CD14-positive monocyte (primary cell): Measurements from ENCODE around the gene PKDCC. TPM values are rescaled to one million over a fixed set of nuclear protein-coding genes. Genes with fewer than 3 reads are reported as not detected.

ENCODE experiments used
- DNase-seq, 3 donors: peaks; one replicate each; pipeline ENCODE4 v3.0.0-alpha.2; 2011 to 2022
- H2AFZ ChIP-seq: 2 replicates; pipeline ENCODE4 v1.6.0; 2012; ENCODE audit warnings: mild to moderate bottlenecking, low read depth, low read length, inconsistent platforms; ENCODE audit not compliant: insufficient read depth, poor library complexity, severe bottlenecking
- H3K27ac ChIP-seq, 2 donors: 1 replicate in 1 of 2; 2 replicates in 1 of 2; pipeline ENCODE4 v1.5.1; 2012 to 2013; ENCODE audit warnings: low read length in 2 of 2, control low read depth in 1 of 2, inconsistent platforms in 1 of 2, low read depth in 1 of 2, mild to moderate bottlenecking in 1 of 2
- H3K27me3 ChIP-seq, 2 donors: one replicate each; pipeline versions ENCODE4 v1.6.0 to v1.6.1; 2011 to 2013; ENCODE audit warnings: low read length in 2 of 2; ENCODE audit not compliant: control insufficient read depth in 2 of 2, insufficient read depth in 2 of 2
- H3K36me3 ChIP-seq, 2 donors: replicated peaks in 1 of 2; 1 replicate in 1 of 2; 2 replicates in 1 of 2; pipeline versions ENCODE4 v1.5.1 to v1.6.1; 2012 to 2013; ENCODE audit warnings: low read length in 2 of 2, control low read depth in 1 of 2, inconsistent platforms in 1 of 2, mild to moderate bottlenecking in 1 of 2; ENCODE audit not compliant: insufficient read depth in 2 of 2, control insufficient read depth in 1 of 2
- H3K4me1 ChIP-seq, 2 donors: 1 replicate in 1 of 2; 2 replicates in 1 of 2; pipeline versions ENCODE4 v1.5.1 to v1.6.1; 2012 to 2013; ENCODE audit warnings: low read length in 2 of 2, control low read depth in 1 of 2, inconsistent platforms in 1 of 2, mild to moderate bottlenecking in 1 of 2, moderate library complexity in 1 of 2; ENCODE audit not compliant: insufficient read depth in 2 of 2, control insufficient read depth in 1 of 2
- H3K4me2 ChIP-seq: replicated peaks from 2 replicates; pipeline ENCODE3; 2012; ENCODE audit warnings: low read length, moderate library complexity, mild to moderate bottlenecking; ENCODE audit not compliant: poor library complexity, severe bottlenecking; ENCODE audit errors: extremely low read depth
- H3K4me3 ChIP-seq, 3 experiments: fragments of 200-600 bp in 1 of 3; sonication (generic) in 1 of 3; replicated peaks in 1 of 3; 1 replicate in 2 of 3; 2 replicates in 1 of 3; pipeline ENCODE4 v1.5.1; 2011 to 2013; ENCODE audit warnings: low read length in 3 of 3, mild to moderate bottlenecking in 3 of 3, control low read depth in 2 of 3, low read depth in 2 of 3, inconsistent platforms in 1 of 3, moderate library complexity in 1 of 3
- H3K79me2 ChIP-seq: 2 replicates; pipeline ENCODE4 v1.6.0; 2012; ENCODE audit warnings: mild to moderate bottlenecking, control low read depth, inconsistent platforms, low read length, moderate library complexity; ENCODE audit not compliant: insufficient read depth
- H3K9ac ChIP-seq: 2 replicates; pipeline ENCODE4 v1.6.0; 2017; ENCODE audit warnings: low read length, mild to moderate bottlenecking; ENCODE audit not compliant: insufficient read depth, poor library complexity, severe bottlenecking
- H3K9me3 ChIP-seq, 2 donors: replicated peaks in 1 of 2; 1 replicate in 1 of 2; 2 replicates in 1 of 2; pipeline versions ENCODE4 v1.5.1 to v1.6.1; 2012 to 2013; ENCODE audit warnings: low read length in 2 of 2, control low read depth in 1 of 2; ENCODE audit not compliant: control insufficient read depth in 1 of 2, insufficient read depth in 1 of 2
- H4K20me1 ChIP-seq: 2 replicates; pipeline ENCODE4 v1.6.0; 2012; ENCODE audit warnings: mild to moderate bottlenecking, low read length, control low read depth, moderate library complexity; ENCODE audit not compliant: insufficient read depth
- H3K27ac Mint-ChIP-seq, 7 donors: one replicate each; pipeline ENCODE4 v1.8.0; 2020; ENCODE audit warnings: mild to moderate bottlenecking in 7 of 7, mixed read lengths in 7 of 7, moderate library complexity in 6 of 7, inconsistent platforms in 2 of 7
- H3K27me3 Mint-ChIP-seq, 3 donors: one replicate each; pipeline ENCODE4 v1.8.0; 2021 to 2022; ENCODE audit warnings: low read depth in 3 of 3, mild to moderate bottlenecking in 3 of 3, mixed read lengths in 3 of 3, moderate library complexity in 3 of 3, inconsistent platforms in 1 of 3
- H3K36me3 Mint-ChIP-seq, 2 donors: one replicate each; pipeline ENCODE4 v1.8.0; 2020; ENCODE audit warnings: mixed read lengths in 2 of 2, inconsistent platforms in 1 of 2, mild to moderate bottlenecking in 1 of 2
- H3K4me1 Mint-ChIP-seq: one replicate; pipeline ENCODE4 v1.8.0; 2020; ENCODE audit warnings: mild to moderate bottlenecking, mixed read lengths
- H3K4me3 Mint-ChIP-seq, 2 donors: one replicate each; pipeline ENCODE4 v1.8.0; 2020; ENCODE audit warnings: mild to moderate bottlenecking in 2 of 2, mixed read lengths in 2 of 2, moderate library complexity in 1 of 2
- H3K9me3 Mint-ChIP-seq, 7 donors: one replicate each; pipeline ENCODE4 v1.8.0; 2020 to 2022; ENCODE audit warnings: mixed read lengths in 7 of 7, mild to moderate bottlenecking in 6 of 7, moderate library complexity in 6 of 7, inconsistent platforms in 2 of 7
- CTCF ChIP-seq: fragments of 200-600 bp; IDR thresholded peaks from one replicate; pipeline ENCODE4 v1.8.0; 2022; ENCODE audit warnings: antibody characterized with exemption, mild to moderate bottlenecking
- WGBS: methylation state at CpG from one replicate; pipeline ENCODE4 v1.1.5; 2013; ENCODE audit warnings: missing lambda C conversion rate; ENCODE audit not compliant: insufficient coverage; 5-methylcytosine and 5-hydroxymethylcytosine counted together
- intact Hi-C, 2 donors: fragments of 100-400 bp; cut with micrococcal nuclease; formaldehyde crosslinking; loops; one replicate each; pipeline versions ENCODE4 v1.15.0 to v1.15.1; 2023
- polyA plus RNA-seq, 3 donors: library from polyadenylated mRNA; depleted of rRNA in 1 of 3; unstranded in 2 of 3; stranded (reverse) in 1 of 3; fragments of 300-500 nt in 2 of 3; fragments of >200 nt in 1 of 3; fragmentation: Illumina TruSeq in 2 of 3; gene quantifications; 1 replicate in 2 of 3; 2 replicates in 1 of 3; pipeline ENCODE4 v1.2.3, GENCODE V29; 2012 to 2021

PKDCC gene
- polyA plus RNA-seq, 3 donors, result not detected

GRCh38 chr2:42104621-42105020 lies 56.8 kb downstream of the PKDCC start:
- Mint-ChIP-seq H3K36me3 (peaks cover 5 to 14% of the 10 kb centered on the region in 2 donors), H3K27me3 (peaks cover 0 to 3% (median 0%) of the 10 kb centered on the region in 3 donors), H3K9me3 (peaks cover 3 to 7% (median 6%) of the 10 kb centered on the region in 7 donors), H3K4me3 (no peak overlapping the region), H3K4me1 (peaks cover 23% of the 10 kb centered on the region), H3K27ac (peak overlapping the region in 1 of 7 donors; percentile 61)
- TF ChIP-seq CTCF, result no peak
- Histone ChIP-seq H3K36me3 (no peaks in the 10 kb centered on the region), H3K9ac (no peak overlapping the region), H3K4me1 (peaks cover 84 to 88% of the 10 kb centered on the region in 2 donors), H3K79me2 (no peaks in the 10 kb centered on the region), H2AFZ (no peak overlapping the region), H3K4me3 (peak overlapping the region in 1 of 3 experiments; percentile 61), H3K4me2 (peak overlapping the region; percentile 64), H3K27me3 (peaks cover 0 to 2% of the 10 kb centered on the region in 2 donors), H4K20me1 (no peaks in the 10 kb centered on the region), H3K9me3 (peaks cover 0 to 6% of the 10 kb centered on the region in 2 donors), H3K27ac (peak overlapping the region in 1 of 2 donors; percentile 91)
- 98% methylated on average over 4 of the region's 5 CpGs for WGBS
- DNase-seq, result no peak
- intact Hi-C loops, result loop anchor here in 1 of 2 donors (1.0 kb wide), 1 partner anchor 8 kb away; no protein-coding TSS in a partner anchor

- no peaks in the 10 kb centered on the region for H3K9me3 ChIP-seq
- peaks cover 13% of the 10 kb centered on the region for H3K4me1 Mint-ChIP-seq
- peak overlapping the region; percentile 84 to 91 for H3K27ac ChIP-seq
- H3K4me2 ChIP-seq, result peak overlapping the region; percentile 64
- H3K4me3 ChIP-seq, result peak overlapping the region in 1 of 3 experiments; percentile 61
- H2AFZ ChIP-seq, result peak overlapping the region; percentile 6
- intact Hi-C loops, result loop anchor here in 1 of 2 donors (1.0 kb wide), 1 partner anchor 9 kb away; no protein-coding TSS in a partner anchor
- 44% methylated on average over 3 of the region's 14 CpGs for WGBS
- DNase-seq, result peak; percentile 78 to 91 (median 85)
- peaks cover 0 to 7% of the 10 kb centered on the region in 2 donors for H3K36me3 Mint-ChIP-seq
- H3K79me2 ChIP-seq, result no peaks in the 10 kb centered on the region
- no peak for TF ChIP-seq CTCF
- peaks cover 0 to 2% of the 10 kb centered on the region in 2 donors for H3K27me3 ChIP-seq
- no peaks in the 10 kb centered on the region for H3K27me3 Mint-ChIP-seq
- H4K20me1 ChIP-seq, result no peaks in the 10 kb centered on the region
- peak overlapping the region in 1 of 2 donors; percentile 38 for H3K4me3 Mint-ChIP-seq
- peak overlapping the region; percentile 45 for H3K9ac ChIP-seq
- peaks cover 78 to 81% of the 10 kb centered on the region in 2 donors for H3K4me1 ChIP-seq
- no peaks in the 10 kb centered on the region for H3K36me3 ChIP-seq
- H3K9me3 Mint-ChIP-seq, result no peaks in the 10 kb centered on the region
- no peak overlapping the region for H3K27ac Mint-ChIP-seq
These were observed 57.8 kb downstream of the PKDCC start for GRCh38 chr2:42105330-42106256.
